SK-N-MC (cell line): ENCODE results near the gene ATG3.

Experiments used
- EZH2 ChIP-seq: fragments of 200-600 bp; sonication (generic); IDR thresholded peaks from one replicate; pipeline ENCODE4 v1.6.1; 2017; ENCODE audit warnings: antibody characterized with exemption
- FOXP2 ChIP-seq: optimal IDR thresholded peaks from 2 replicates; pipeline ENCODE3; 2011; ENCODE audit warnings: mild to moderate bottlenecking, moderate library complexity; ENCODE audit not compliant: insufficient read depth; ENCODE audit errors: extremely low read length, control extremely low read depth
- POLR2AphosphoS5 ChIP-seq: IDR thresholded peaks from 2 replicates; pipeline ENCODE4 v1.6.1; 2012; ENCODE audit warnings: mild to moderate bottlenecking, low read depth, low read length, borderline replicate concordance

- TF ChIP-seq FOXP2 (no peak), EZH2 (no peak), POLR2AphosphoS5 (no peak)
Observed at GRCh38 chr3:112606098-112606497, 44.3 kb upstream of the ATG3 start.
